ENCODE results near the gene KXD1.

Gene KXD1

GRCh38 chr19:18613589-18614234 lies 56.0 kb downstream of the KXD1 start:
- no peak for DNase-seq (ENCODE audit: low read depth)

GRCh38 chr19:18616023-18616422 lies 58.4 kb downstream of the KXD1 start:
- no peak for DNase-seq (ENCODE audit: low read depth)

DNA sequence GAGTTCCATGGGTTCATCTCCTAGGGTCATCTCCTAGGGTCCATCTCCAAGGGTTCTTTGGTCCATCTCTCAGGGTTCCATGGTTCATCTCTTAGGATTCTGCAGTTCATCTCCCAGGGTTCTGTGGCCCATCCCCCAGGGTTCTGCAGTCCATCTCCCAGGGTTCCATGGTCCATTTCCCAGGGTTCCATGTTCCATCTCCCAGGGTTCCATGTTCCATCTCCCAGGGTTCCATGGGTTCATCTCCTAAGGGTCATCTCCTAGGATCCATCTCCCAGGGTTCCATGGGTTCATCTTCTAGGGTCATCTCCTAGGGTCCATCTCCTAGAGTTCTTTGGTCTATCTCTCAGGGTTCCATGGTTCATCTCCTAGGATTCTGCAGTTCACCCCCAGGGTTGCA lies 59.9 kb downstream of the KXD1 start:
- DNase-seq (ENCODE audit: low read depth), result no peak

- DNase-seq (ENCODE audit: low read depth), result no peak
Measured at GRCh38 chr19:18618236-18618635, 60.6 kb downstream of the KXD1 start.

Measured in stimulated activated CD8-positive, alpha-beta memory T cell treated with anti-CD3 and anti-CD28 coated beads, Interleukin-12 subunit alpha, Interleukin-12 subunit beta, amount 100 ng/mL, for 1 hour (primary cell).